ENCODE measurements around the gene GIMAP1. TPM values are rescaled to one million over a fixed set of nuclear protein-coding genes. Genes with fewer than 3 reads are reported as not detected.

The GIMAP1 gene
- total and polyA plus RNA-seq, 7 donors: 1.6 to 10.3 (median 5.0) TPM

GRCh38 chr7:150703209-150703608 is 13.2 kb upstream of the GIMAP1 start:
- no peak overlapping the region for H3K27ac ChIP-seq
- DNase-seq: no peak
- H3K36me3 ChIP-seq: no peaks in the 10 kb centered on the region
- no peak for TF ChIP-seq EP300 (IDR thresholded peaks at IDR 0.05)
- TF ChIP-seq POLR2A (IDR thresholded peaks at IDR 0.05): no peak
- no peak for TF ChIP-seq POLR2AphosphoS5 (IDR thresholded peaks at IDR 0.05)
- no peak for TF ChIP-seq CTCF (IDR thresholded peaks at IDR 0.05)
- no peaks in the 10 kb centered on the region for H3K27me3 ChIP-seq
- 94 to 97% methylated on average over 1 of the region's 1 CpG for WGBS, 2 donors
- no peaks in the 10 kb centered on the region for H3K4me1 ChIP-seq
- H3K9me3 ChIP-seq: peaks cover 9 to 29% (median 14%) of the 10 kb centered on the region in 4 donors
- intact Hi-C loops (cut with DNase I): no loop called here
- no peak overlapping the region for H3K4me3 ChIP-seq

- WGBS, 2 donors: 74 to 80% methylated on average over 4 of the region's 4 CpGs
- no peak for DNase-seq
- Histone ChIP-seq H3K36me3 (no peaks in the 10 kb centered on the region), H3K9me3 (peaks cover 0 to 6% (median 0%) of the 10 kb centered on the region in 4 donors), H3K27ac (peak overlapping the region in 1 of 4 donors; percentile 69), H3K4me1 (no peaks in the 10 kb centered on the region), H3K4me3 (no peak overlapping the region), H3K27me3 (no peaks in the 10 kb centered on the region)
- intact Hi-C loops (cut with DNase I): no loop called here
- TF ChIP-seq CTCF (IDR thresholded peaks at IDR 0.05) (no peak), EP300 (IDR thresholded peaks at IDR 0.05) (no peak), POLR2AphosphoS5 (IDR thresholded peaks at IDR 0.05) (no peak), POLR2A (IDR thresholded peaks at IDR 0.05) (no peak)
Observed at GRCh38 chr7:150715293-150715692, 1.1 kb upstream of the GIMAP1 start.

DNA sequence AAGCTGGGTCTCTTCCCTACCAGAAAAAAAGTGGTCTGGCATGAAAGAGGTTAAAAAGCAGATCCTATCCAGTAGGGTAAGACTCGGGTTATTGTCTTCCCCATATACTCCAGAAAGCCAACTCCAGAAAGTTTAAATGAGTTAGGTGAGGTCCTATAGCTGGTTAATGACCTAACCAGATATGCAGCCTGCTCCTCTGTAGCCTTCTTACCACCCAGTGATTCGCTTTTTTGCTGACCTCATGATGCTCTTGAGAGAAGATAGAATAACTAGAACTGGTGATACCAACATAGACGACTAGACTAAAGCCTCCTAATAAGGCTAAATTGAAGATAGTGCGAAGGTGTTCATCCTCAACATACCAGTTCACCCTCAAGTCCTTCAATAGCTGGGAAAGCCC is 675 bp upstream of the GIMAP1 start:
- peak overlapping the region; percentile 29 to 69 (median 49) for H3K27ac ChIP-seq
- 61 to 63% methylated on average over 4 of the region's 4 CpGs for WGBS, 2 donors

DNA sequence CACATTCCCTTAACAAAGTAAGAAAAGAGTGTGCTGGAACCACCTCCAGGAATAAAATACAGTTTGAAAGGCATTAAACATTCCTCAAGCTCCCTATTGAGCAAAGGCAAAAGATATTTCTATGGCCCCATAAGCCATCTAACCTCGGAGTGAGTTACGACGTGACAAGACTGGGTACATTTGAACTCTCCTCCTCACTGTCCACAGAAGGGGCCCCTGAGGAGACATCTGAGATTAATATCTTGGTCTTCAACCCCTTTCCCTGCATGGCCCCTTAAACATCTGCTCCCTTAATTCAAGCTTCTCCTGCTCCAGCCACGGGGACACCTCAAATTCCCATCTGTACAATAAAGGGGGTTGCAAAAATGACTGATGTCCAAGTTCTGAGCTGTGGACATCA is 526 bp downstream of the GIMAP1 start:
- WGBS, 2 donors: 41 to 79% methylated on average over 4 of the region's 4 CpGs
- H3K9me3 ChIP-seq: peaks cover 0 to 6% (median 0%) of the 10 kb centered on the region in 4 donors
- no peaks in the 10 kb centered on the region for H3K4me1 ChIP-seq
- H3K27me3 ChIP-seq: no peaks in the 10 kb centered on the region
- TF ChIP-seq POLR2A (IDR thresholded peaks at IDR 0.05) (no peak), EP300 (IDR thresholded peaks at IDR 0.05) (no peak), CTCF (IDR thresholded peaks at IDR 0.05) (no peak), POLR2AphosphoS5 (IDR thresholded peaks at IDR 0.05) (no peak)
- intact Hi-C loops (cut with DNase I): no loop called here
- peak overlapping the region; percentile 49 to 69 (median 56) for H3K27ac ChIP-seq
- DNase-seq: no peak
- no peaks in the 10 kb centered on the region for H3K36me3 ChIP-seq
- H3K4me3 ChIP-seq: peak overlapping the region in 3 of 4 donors; percentile 32 to 44 (median 41)

More for the DNA sequence above, 675 bp upstream of the GIMAP1 start:
- intact Hi-C loops (cut with DNase I): no loop called here
- TF ChIP-seq POLR2AphosphoS5 (IDR thresholded peaks at IDR 0.05) (no peak), POLR2A (IDR thresholded peaks at IDR 0.05) (no peak), CTCF (IDR thresholded peaks at IDR 0.05) (no peak), EP300 (IDR thresholded peaks at IDR 0.05) (no peak)
- peak overlapping the region in 1 of 4 donors; percentile 44 for H3K4me3 ChIP-seq
- no peaks in the 10 kb centered on the region for H3K36me3 ChIP-seq
- peaks cover 0 to 6% (median 0%) of the 10 kb centered on the region in 4 donors for H3K9me3 ChIP-seq
- H3K27me3 ChIP-seq: no peaks in the 10 kb centered on the region
- no peak for DNase-seq
- no peaks in the 10 kb centered on the region for H3K4me1 ChIP-seq

Data from sigmoid colon (tissue), 7 donors.